Measurements from ENCODE around the gene IFNGR2. TPM values are rescaled to one million over a fixed set of nuclear protein-coding genes. Genes with fewer than 3 reads are reported as not detected.
A peak's percentile ranks its signal among the peaks of the same experiment; 100 is the strongest.
"Not testable (repeated sequence)": the region's sequence is repeated elsewhere in the genome, so short reads cannot be mapped to it uniquely, and the experiment has no call there.

Gene IFNGR2
- total and polyA plus RNA-seq, 2 donors from 2014 or later: 57.6 to 68.3 TPM

DNA sequence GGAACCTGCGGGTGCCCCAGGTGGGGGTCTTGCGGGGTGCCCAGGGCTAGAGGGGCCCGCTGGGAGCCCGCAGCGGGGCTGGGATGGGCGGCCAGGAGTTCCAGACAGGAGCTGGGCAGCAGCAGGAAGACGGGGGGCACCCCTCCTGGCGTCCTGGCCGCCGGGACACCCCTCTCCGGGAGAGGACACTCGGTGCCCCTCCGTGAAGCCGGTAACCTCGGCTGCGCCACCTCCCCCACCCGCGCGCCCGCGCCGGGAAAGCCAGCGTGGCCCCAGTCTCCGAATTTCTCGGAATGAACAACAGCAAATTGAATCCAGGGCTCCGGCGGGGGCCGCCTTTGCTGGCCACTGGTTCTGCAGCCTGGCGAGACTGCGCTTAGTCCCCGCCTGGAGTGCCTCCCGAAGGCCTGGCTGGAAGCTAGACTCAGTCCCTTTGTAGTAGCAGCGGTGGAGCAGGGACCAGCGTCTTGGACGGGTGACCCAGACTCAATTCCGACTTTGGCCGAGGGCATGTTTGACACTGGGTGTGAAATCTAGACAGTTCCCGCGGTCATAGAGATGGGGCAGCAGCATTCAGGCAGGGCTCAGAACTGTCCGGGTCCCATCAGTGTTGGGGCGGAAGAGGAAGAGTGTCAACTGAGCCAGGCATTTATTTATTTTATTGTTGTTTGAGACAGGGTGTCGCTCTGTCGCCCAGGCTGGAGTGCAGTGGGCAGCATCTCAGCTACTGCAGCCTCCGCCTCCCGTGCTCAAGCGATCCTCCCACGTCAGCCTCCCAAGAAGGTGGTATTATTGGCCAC is 773 bp downstream of the IFNGR2 start:
- TF ChIP-seq, protein P1, sequence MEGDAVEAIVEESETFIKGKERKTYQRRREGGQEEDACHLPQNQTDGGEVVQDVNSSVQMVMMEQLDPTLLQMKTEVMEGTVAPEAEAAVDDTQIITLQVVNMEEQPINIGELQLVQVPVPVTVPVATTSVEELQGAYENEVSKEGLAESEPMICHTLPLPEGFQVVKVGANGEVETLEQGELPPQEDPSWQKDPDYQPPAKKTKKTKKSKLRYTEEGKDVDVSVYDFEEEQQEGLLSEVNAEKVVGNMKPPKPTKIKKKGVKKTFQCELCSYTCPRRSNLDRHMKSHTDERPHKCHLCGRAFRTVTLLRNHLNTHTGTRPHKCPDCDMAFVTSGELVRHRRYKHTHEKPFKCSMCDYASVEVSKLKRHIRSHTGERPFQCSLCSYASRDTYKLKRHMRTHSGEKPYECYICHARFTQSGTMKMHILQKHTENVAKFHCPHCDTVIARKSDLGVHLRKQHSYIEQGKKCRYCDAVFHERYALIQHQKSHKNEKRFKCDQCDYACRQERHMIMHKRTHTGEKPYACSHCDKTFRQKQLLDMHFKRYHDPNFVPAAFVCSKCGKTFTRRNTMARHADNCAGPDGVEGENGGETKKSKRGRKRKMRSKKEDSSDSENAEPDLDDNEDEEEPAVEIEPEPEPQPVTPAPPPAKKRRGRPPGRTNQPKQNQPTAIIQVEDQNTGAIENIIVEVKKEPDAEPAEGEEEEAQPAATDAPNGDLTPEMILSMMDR (IDR thresholded peaks at IDR 0.05; ENCODE audit: borderline replicate concordance, extremely low read depth, insufficient read depth): no peak
- FAIRE-seq: no peak

DNA sequence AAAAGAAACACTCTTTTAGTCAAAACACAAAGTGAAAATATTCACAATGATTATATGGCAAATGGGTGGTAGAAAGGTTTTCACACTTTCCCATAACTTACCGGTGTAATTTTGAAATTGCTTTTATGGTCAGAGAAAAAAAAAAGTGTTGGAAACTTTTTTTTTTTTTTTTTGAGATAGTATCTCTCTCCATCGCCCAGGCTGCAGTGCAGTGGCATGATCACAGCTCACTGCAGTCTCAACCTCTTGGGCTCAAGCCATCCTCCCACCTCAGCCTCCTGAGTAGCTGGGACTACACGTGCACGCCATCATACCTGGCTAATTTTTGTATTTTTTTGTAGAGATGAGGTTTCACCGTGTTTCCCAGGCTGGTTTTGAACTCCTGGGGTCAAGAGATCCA is 3.3 kb downstream of the IFNGR2 start:
- Histone ChIP-seq H3K27me3 (ENCODE audit: control insufficient read depth, insufficient read depth, low read length) (no peaks in the 10 kb centered on the region), H3K9me3 (ENCODE audit: control insufficient read depth in 2 of 3, insufficient read depth in 1 of 3, low read length in 3 of 3) (no peaks in the 10 kb centered on the region), H3K27ac (ENCODE audit: low read depth in 2 of 2, low read length in 2 of 2) (no peak overlapping the region), H3K9ac (ENCODE audit: low read length in 3 of 3) (no peak overlapping the region), H3K4me3 (ENCODE audit: low read length in 3 of 3) (no peak overlapping the region), H3K36me3 (ENCODE audit: control insufficient read depth in 2 of 3, insufficient read depth in 3 of 3, low read length in 3 of 3) (peaks cover 0 to 1% (median 0%) of the 10 kb centered on the region in 3 donors), H3K4me1 (ENCODE audit: control insufficient read depth in 2 of 3, insufficient read depth in 2 of 3, low read depth in 1 of 3, low read length in 3 of 3) (peaks cover 0 to 14% (median 8%) of the 10 kb centered on the region in 3 donors)
- no peak for FAIRE-seq
- no peak for DNase-seq
- TF ChIP-seq, protein P1 (IDR thresholded peaks at IDR 0.05; ENCODE audit: borderline replicate concordance, extremely low read depth, insufficient read depth): no peak
- intact Hi-C loops (cut with DNase I): no loop called here

More for the DNA sequence above, 773 bp downstream of the IFNGR2 start:
- Histone ChIP-seq H3K27me3 (ENCODE audit: control insufficient read depth, insufficient read depth, low read length) (no peaks in the 10 kb centered on the region), H3K9ac (ENCODE audit: low read length in 3 of 3) (peak overlapping the region; percentile 73 to 85 (median 74)), H3K27ac (ENCODE audit: low read depth in 2 of 2, low read length in 2 of 2) (peak overlapping the region; percentile 88 to 93), H3K9me3 (ENCODE audit: control insufficient read depth in 2 of 3, insufficient read depth in 1 of 3, low read length in 3 of 3) (no peaks in the 10 kb centered on the region), H3K36me3 (ENCODE audit: control insufficient read depth in 2 of 3, insufficient read depth in 3 of 3, low read length in 3 of 3) (no peaks in the 10 kb centered on the region), H3K4me3 (ENCODE audit: low read length in 3 of 3) (peak overlapping the region; percentile 73 to 86 (median 85)), H3K4me1 (ENCODE audit: control insufficient read depth in 2 of 3, insufficient read depth in 2 of 3, low read depth in 1 of 3, low read length in 3 of 3) (peaks cover 0 to 10% (median 8%) of the 10 kb centered on the region in 3 donors)
- peak; percentile 74 to 87 (median 81) for DNase-seq
- intact Hi-C loops (cut with DNase I): no loop called here

DNA sequence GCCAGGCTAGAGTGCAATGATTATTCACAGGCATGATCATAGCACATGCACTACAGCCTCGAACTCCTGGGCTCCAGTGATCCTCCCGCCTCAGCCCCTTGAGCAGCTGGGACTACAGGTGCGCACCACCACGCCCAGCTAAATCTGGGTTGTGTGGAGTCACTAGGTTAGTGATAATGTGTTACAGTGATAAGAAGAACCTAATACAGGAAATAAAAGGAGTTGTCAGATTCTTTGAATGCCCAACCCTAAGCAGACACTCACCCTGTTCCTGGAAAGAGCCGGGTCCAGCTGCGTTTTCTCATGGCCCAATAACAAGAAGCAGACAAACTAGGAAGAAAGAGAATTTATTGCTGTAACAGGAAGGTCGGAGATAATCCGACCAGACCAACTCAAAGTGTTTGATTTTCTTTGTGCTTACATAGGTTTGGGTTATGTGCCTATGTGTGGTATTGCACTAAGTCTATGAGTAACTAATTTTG is 8.8 kb downstream of the IFNGR2 start:
- no peak overlapping the region for H3K9ac ChIP-seq (ENCODE audit: low read length in 3 of 3)
- DNase-seq (peak in 2 of 5 donors; percentile 48 to 51), FAIRE-seq (no peak)
- H3K4me1 ChIP-seq (ENCODE audit: control insufficient read depth in 2 of 3, insufficient read depth in 2 of 3, low read depth in 1 of 3, low read length in 3 of 3): peaks cover 0 to 9% (median 6%) of the 10 kb centered on the region in 3 donors
- no peaks in the 10 kb centered on the region for H3K27me3 ChIP-seq (ENCODE audit: control insufficient read depth, insufficient read depth, low read length)
- TF ChIP-seq, protein P1 (IDR thresholded peaks at IDR 0.05; ENCODE audit: borderline replicate concordance, extremely low read depth, insufficient read depth): no peak
- intact Hi-C loops (cut with DNase I): no loop called here
- peaks cover 2 to 12% (median 11%) of the 10 kb centered on the region in 3 donors for H3K36me3 ChIP-seq (ENCODE audit: control insufficient read depth in 2 of 3, insufficient read depth in 3 of 3, low read length in 3 of 3)
- no peaks in the 10 kb centered on the region for H3K9me3 ChIP-seq (ENCODE audit: control insufficient read depth in 2 of 3, insufficient read depth in 1 of 3, low read length in 3 of 3)
- no peak overlapping the region for H3K4me3 ChIP-seq (ENCODE audit: low read length in 3 of 3)
- H3K27ac ChIP-seq (ENCODE audit: low read depth in 2 of 2, low read length in 2 of 2): no peak overlapping the region

DNA sequence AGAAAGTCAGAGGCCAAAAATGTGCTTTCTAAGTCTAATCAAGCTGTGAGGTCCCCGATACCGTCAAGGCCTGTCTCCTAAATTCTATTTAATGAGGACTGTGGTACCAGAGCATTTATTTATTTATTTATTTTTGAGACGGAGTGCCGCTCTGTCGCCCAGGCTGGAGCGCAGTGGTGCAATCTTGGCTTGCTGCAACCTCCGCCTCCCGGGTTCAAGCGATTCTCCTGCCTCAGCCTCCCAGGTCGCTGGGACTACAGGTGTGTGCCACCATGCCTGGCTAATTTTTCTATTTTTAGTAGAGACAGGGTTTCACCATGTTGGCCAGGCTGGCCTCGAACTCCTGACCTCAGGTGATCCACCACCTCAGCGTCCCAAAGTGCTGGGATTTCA is 9.2 kb downstream of the IFNGR2 start:
- intact Hi-C loops (cut with DNase I); H3K27me3 ChIP-seq (ENCODE audit: control insufficient read depth, insufficient read depth, low read length); H3K4me3 ChIP-seq (ENCODE audit: low read length in 3 of 3); FAIRE-seq; H3K9ac ChIP-seq (ENCODE audit: low read length in 3 of 3); H3K27ac ChIP-seq (ENCODE audit: low read depth in 2 of 2, low read length in 2 of 2); H3K9me3 ChIP-seq (ENCODE audit: control insufficient read depth in 2 of 3, insufficient read depth in 1 of 3, low read length in 3 of 3); H3K4me1 ChIP-seq (ENCODE audit: control insufficient read depth in 2 of 3, insufficient read depth in 2 of 3, low read depth in 1 of 3, low read length in 3 of 3): not testable (repeated sequence)
- peaks cover 2 to 12% (median 11%) of the 10 kb centered on the region in 3 donors for H3K36me3 ChIP-seq (ENCODE audit: control insufficient read depth in 2 of 3, insufficient read depth in 3 of 3, low read length in 3 of 3)
- peak in 1 of 5 donors; percentile 12 for DNase-seq

All from kidney (tissue), 14 donors.